ENCODE results near the gene LMO3.
"Not testable (repeated sequence)": the region's sequence is repeated elsewhere in the genome, so short reads cannot be mapped to it uniquely, and the experiment has no call there.

LMO3 gene

GRCh38 chr12:16545836-16546235 lies 60.1 kb downstream of the LMO3 start:
- DNase-seq (ENCODE audit: low spot score): no peak

GRCh38 chr12:16542586-16542985 lies 63.4 kb downstream of the LMO3 start:
- no peak for DNase-seq (ENCODE audit: low spot score)

- not testable (repeated sequence) for DNase-seq (ENCODE audit: low spot score)
Measured at GRCh38 chr12:16537652-16538051, 68.3 kb downstream of the LMO3 start.

GRCh38 chr12:16531621-16532020 lies 74.3 kb downstream of the LMO3 start:
- DNase-seq (ENCODE audit: low spot score): no peak

- no peak for DNase-seq (ENCODE audit: low spot score)
Measured at GRCh38 chr12:16530268-16530850, 75.6 kb downstream of the LMO3 start.

GRCh38 chr12:16526693-16527092 lies 79.3 kb downstream of the LMO3 start:
- no peak for DNase-seq (ENCODE audit: low spot score)

- DNase-seq (ENCODE audit: low spot score): no peak
Measured at GRCh38 chr12:16524378-16524777, 81.6 kb downstream of the LMO3 start.

GRCh38 chr12:16523951-16524331 lies 82.0 kb downstream of the LMO3 start:
- DNase-seq (ENCODE audit: low spot score): no peak

- DNase-seq (ENCODE audit: low spot score): no peak
Measured at GRCh38 chr12:16523284-16523950, 82.5 kb downstream of the LMO3 start.

GRCh38 chr12:16520328-16520727 lies 85.6 kb downstream of the LMO3 start:
- no peak for DNase-seq (ENCODE audit: low spot score)

GRCh38 chr12:16515666-16516065 lies 90.3 kb downstream of the LMO3 start:
- no peak for DNase-seq (ENCODE audit: low spot score)

GRCh38 chr12:16513231-16513630 lies 92.7 kb downstream of the LMO3 start:
- no peak for DNase-seq (ENCODE audit: low spot score)

GRCh38 chr12:16509411-16509810 lies 96.6 kb downstream of the LMO3 start:
- DNase-seq (ENCODE audit: low spot score): no peak

- no peak for DNase-seq (ENCODE audit: low spot score)
Measured at GRCh38 chr12:16506394-16506793, 99.6 kb downstream of the LMO3 start.

GRCh38 chr12:16504200-16504599 lies 101.8 kb downstream of the LMO3 start:
- no peak for DNase-seq (ENCODE audit: low spot score)

GRCh38 chr12:16499611-16500010 lies 106.4 kb downstream of the LMO3 start:
- no peak for DNase-seq (ENCODE audit: low spot score)
